Thyroid gland (tissue), 4 donors: ENCODE measurements around the gene MAGI3.

Experiments
- POLR2A ChIP-seq, 2 donors: fragments of 450-650 bp; IDR thresholded peaks; one replicate each; pipeline ENCODE4 v1.6.1; 2017; ENCODE audit warnings: antibody characterized with exemption in 2 of 2, mild to moderate bottlenecking in 2 of 2, moderate library complexity in 1 of 2
- TF ChIP-seq, protein P1 (sequence below), 6 experiments: fragments of 200-600 bp in 3 of 6; fragments of 450-650 bp in 3 of 6; sonication (generic) in 3 of 6; IDR thresholded peaks; one replicate each; pipeline ENCODE4 v1.5.1; 2016 to 2019; ENCODE audit warnings: antibody characterized with exemption in 6 of 6, mild to moderate bottlenecking in 2 of 6, inconsistent platforms in 1 of 6, moderate library complexity in 1 of 6

DNA sequence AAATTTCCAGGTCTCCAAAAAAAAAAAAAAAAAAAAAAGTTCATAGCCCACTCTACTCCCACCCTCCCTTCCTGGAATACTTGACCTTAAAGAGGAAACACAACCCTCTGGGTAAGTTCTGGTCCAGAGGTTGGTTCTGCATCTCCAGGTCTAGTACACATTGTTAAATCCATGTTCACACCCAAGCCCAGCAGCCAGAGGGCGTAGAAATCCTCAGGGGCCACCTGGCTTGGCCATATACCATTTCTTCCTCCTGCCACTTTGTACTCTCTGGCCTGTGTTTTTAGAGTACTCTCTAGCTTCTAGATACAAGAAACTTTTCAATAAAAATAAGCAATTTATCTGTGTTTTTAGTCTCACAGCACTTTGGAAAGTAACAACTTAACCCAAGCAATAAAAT, 279.7 kb downstream of the MAGI3 start:
- TF ChIP-seq, protein P1, sequence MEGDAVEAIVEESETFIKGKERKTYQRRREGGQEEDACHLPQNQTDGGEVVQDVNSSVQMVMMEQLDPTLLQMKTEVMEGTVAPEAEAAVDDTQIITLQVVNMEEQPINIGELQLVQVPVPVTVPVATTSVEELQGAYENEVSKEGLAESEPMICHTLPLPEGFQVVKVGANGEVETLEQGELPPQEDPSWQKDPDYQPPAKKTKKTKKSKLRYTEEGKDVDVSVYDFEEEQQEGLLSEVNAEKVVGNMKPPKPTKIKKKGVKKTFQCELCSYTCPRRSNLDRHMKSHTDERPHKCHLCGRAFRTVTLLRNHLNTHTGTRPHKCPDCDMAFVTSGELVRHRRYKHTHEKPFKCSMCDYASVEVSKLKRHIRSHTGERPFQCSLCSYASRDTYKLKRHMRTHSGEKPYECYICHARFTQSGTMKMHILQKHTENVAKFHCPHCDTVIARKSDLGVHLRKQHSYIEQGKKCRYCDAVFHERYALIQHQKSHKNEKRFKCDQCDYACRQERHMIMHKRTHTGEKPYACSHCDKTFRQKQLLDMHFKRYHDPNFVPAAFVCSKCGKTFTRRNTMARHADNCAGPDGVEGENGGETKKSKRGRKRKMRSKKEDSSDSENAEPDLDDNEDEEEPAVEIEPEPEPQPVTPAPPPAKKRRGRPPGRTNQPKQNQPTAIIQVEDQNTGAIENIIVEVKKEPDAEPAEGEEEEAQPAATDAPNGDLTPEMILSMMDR (IDR thresholded peaks at IDR 0.05), result no peak
- TF ChIP-seq POLR2A (IDR thresholded peaks at IDR 0.05), result no peak
